ENCODE results near the gene ALG5. TPM values are rescaled to one million over a fixed set of nuclear protein-coding genes. Genes with fewer than 3 reads are reported as not detected.

Gene ALG5
- total RNA-seq, 1 experiment from 2014 or later, result 16.9 TPM

DNA sequence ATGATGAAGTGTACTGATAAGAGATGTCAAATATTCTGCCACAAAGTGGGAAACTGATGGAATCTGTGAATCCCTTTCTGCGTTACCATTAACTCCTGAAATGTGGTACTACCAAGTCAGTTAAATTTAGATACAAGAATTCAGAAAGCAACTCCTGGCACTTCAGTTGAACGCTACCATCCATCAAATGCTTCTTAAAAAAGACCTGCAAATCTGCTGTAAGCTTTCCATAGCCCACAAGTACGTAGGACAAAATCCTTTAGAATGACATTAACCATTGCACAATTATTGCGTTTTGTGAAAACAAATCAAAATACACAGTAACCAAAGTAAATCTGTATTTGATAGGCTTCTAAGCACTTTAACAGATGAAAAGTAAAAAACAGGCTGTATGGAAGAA is 84.5 kb downstream of the ALG5 start:
- Histone ChIP-seq H3K36me3 (replicated peaks; ENCODE audit: control insufficient read depth, insufficient read depth, low read length) (no peaks in the 10 kb centered on the region), H3K4me3 (ENCODE audit: insufficient read depth, low read depth, low read length) (no peak overlapping the region), H3K27me3 (ENCODE audit: control insufficient read depth, insufficient read depth, low read length) (peaks cover 13% of the 10 kb centered on the region)
- no peak for DNase-seq

DNA sequence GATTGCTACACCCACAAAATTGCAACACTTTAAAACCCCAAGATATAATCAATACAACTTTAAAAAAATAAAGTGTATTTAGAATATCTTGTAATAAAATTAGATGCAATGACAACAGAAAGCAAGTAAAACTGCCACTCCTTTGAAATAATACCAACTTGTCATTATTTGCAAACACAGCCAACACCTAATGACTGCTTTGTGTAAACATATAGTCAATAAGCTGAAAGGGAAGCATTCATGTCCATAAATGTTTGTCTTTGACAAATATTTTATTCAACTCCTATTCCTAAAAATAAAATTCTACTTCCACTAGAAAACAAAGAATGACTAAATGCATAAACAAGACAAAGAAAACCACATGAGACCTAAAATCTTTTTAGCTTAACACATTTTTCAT is 85.7 kb downstream of the ALG5 start:
- no peak for DNase-seq
- peaks cover 4% of the 10 kb centered on the region for H3K27me3 ChIP-seq (ENCODE audit: control insufficient read depth, insufficient read depth, low read length)
- H3K36me3 ChIP-seq (replicated peaks; ENCODE audit: control insufficient read depth, insufficient read depth, low read length), result no peaks in the 10 kb centered on the region
- no peak overlapping the region for H3K4me3 ChIP-seq (ENCODE audit: insufficient read depth, low read depth, low read length)

DNA sequence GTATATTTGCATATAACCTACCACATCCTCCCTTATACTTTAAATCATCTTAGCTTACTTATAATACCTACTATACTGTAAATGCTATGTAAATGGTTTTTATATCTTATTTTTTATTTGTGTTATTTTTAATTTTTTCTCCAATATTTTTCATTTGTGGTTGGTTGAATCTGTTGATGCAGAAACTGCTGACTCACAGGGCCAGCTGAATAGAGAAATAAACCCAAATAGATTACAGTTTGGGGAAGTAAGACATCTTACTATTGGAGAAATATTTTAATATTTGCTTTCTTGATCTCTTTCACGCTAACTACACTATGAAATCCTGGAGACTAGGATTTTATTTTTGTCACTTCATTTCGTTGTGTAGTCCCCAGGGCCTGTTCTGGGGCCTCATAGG is 86.2 kb downstream of the ALG5 start:
- Histone ChIP-seq H3K27me3 (ENCODE audit: control insufficient read depth, insufficient read depth, low read length) (no peaks in the 10 kb centered on the region; the same call in 1 of the 2 replicates), H3K36me3 (replicated peaks; ENCODE audit: control insufficient read depth, insufficient read depth, low read length) (no peaks in the 10 kb centered on the region)
- DNase-seq, result no peak

DNA sequence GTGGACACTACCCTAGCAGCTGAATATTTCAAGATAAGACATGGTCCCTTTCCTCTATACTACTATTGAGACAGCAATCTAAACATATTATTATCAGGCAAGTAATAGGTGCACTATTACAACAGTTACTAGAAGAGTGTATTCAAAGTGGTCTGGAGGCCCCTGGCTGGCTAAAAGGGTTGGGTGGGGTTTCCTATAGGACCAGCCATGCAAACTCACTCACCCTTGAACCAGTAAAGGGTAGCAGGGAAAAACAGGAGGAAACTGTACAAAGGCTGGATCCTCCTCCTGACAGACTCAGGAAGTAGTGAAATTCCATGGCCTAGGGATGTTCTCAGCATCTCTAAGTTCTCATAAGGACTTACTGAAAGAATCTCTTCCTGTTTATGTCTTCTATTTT is 86.8 kb downstream of the ALG5 start:
- no peaks in the 10 kb centered on the region for H3K36me3 ChIP-seq (replicated peaks; ENCODE audit: control insufficient read depth, insufficient read depth, low read length)
- DNase-seq, result no peak
- H3K4me3 ChIP-seq (ENCODE audit: insufficient read depth, low read depth, low read length), result no peak overlapping the region
- no peaks in the 10 kb centered on the region; the same call in 1 of the 2 replicates for H3K27me3 ChIP-seq (ENCODE audit: control insufficient read depth, insufficient read depth, low read length)

More for the DNA sequence above, 86.2 kb downstream of the ALG5 start:
- H3K4me3 ChIP-seq (ENCODE audit: insufficient read depth, low read depth, low read length), result no peak overlapping the region

DNA sequence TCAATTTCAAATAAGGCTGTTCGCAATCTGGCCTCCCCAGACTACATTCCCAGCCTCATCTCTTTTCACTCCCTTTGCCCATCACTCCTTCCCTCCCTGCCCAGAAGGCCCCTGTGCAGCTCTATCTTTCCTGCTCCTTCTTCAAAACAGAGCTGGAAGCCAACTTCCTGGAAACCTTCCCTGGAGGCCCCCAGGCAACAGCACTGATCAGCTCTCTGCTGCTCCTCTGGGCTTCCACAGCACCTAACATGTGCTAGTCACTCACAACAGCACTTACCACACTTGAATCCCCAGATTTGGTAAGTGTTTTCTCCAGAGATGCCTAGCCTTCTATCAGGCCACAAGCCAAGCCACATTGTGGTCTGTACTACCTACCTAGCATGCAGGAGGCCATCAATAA is 88.6 kb downstream of the ALG5 start:
- DNase-seq, result no peak
- Histone ChIP-seq H3K36me3 (replicated peaks; ENCODE audit: control insufficient read depth, insufficient read depth, low read length) (no peaks in the 10 kb centered on the region), H3K4me3 (ENCODE audit: insufficient read depth, low read depth, low read length) (no peak overlapping the region), H3K27me3 (ENCODE audit: control insufficient read depth, insufficient read depth, low read length) (no peaks in the 10 kb centered on the region)

DNA sequence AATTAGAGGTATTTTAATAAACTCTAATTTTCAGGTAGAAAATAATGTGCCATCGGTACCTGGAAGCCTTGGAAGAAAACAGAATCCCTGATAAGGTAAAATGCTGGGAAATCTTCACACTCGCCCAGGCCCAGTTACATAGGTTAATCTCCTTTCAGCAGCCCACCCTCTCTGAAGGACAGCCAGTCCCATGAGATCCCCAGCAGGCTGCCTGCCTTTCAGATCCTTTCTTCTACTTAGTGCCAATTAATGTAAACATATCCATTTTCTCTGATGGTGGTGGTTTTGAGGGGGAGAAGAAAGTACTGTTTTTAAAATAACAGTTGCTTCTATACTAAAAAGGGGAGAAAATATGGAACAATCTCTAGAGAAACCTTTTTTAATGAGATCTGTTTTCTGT is 91.3 kb downstream of the ALG5 start:
- Histone ChIP-seq H3K27me3 (ENCODE audit: control insufficient read depth, insufficient read depth, low read length) (no peaks in the 10 kb centered on the region), H3K36me3 (replicated peaks; ENCODE audit: control insufficient read depth, insufficient read depth, low read length) (no peaks in the 10 kb centered on the region), H3K4me3 (ENCODE audit: insufficient read depth, low read depth, low read length) (no peak overlapping the region)

DNA sequence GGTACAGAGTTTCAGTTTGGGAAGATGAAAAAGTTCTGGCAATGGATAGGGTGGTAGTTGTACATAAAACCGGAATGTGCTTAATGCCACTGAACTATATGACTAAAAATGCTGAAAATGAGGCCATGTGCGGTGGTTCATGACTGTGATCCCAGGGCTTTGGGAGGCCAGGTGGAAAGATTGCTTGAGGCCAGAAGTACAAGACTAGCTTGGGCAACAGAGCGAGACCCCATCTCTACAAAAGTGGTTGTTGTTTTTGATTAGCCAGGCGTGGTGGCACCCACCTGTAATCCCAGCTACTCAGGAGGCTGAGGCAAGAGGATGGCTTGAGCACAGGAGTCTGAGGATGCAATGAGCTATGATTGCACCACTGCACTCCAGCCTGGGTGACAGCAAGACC is 91.9 kb downstream of the ALG5 start:
- DNase-seq, result no peak
- Histone ChIP-seq H3K4me3 (ENCODE audit: insufficient read depth, low read depth, low read length) (no peak overlapping the region), H3K27me3 (ENCODE audit: control insufficient read depth, insufficient read depth, low read length) (no peaks in the 10 kb centered on the region), H3K36me3 (replicated peaks; ENCODE audit: control insufficient read depth, insufficient read depth, low read length) (no peaks in the 10 kb centered on the region)

More for the DNA sequence above, 91.3 kb downstream of the ALG5 start:
- no peak for DNase-seq

DNA sequence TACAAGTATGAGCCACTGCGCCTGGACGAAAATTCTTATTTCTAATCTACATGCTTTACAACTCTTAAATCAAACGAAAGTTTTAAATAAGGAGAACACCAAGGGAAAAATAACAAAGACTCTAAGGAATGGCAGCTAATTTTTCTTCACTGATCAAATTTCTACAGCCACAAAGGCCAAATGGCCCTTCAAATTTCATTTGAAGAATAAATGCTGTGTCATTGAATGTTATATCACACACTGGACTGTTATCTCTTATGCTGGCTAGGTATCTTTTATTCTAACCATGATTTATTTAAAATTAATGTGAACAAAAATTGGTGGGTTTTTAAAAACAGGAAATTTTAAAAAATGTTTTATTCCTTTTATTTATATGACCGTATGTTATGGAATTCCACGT is 93.2 kb downstream of the ALG5 start:
- Histone ChIP-seq H3K4me3 (ENCODE audit: insufficient read depth, low read depth, low read length) (no peak overlapping the region), H3K36me3 (replicated peaks; ENCODE audit: control insufficient read depth, insufficient read depth, low read length) (no peaks in the 10 kb centered on the region), H3K27me3 (ENCODE audit: control insufficient read depth, insufficient read depth, low read length) (no peaks in the 10 kb centered on the region)
- DNase-seq, result no peak

DNA sequence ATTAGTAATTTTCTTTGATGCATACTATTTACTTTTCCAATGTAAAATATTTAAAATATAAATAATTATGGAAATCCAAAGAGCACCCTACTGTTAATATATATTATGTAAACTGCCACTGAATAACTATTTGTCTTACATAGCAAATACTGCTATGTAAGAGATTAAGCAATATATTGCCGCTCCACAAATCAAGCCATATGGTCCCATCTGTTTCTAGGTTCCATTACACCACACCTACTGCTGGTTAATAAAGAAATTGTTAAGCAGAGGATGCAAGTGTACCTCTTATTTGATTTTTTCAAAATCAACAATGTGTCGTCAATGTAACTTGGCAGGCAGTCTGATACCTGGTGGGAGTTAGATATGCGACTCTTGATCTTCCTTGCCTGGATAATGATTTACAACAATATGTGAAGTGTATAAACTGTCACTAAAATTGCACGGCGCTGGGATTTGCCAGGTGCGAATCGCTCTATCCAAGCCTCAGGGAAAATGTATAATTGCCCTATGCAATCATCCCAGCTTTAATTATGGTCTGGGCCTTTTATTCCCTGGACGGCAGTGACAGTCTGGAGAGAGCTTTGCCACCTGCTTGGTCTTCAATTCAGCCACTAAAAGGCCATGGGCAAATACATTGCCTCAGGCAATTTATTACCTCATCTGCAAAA is 95.1 kb downstream of the ALG5 start:
- no peaks in the 10 kb centered on the region for H3K36me3 ChIP-seq (replicated peaks; ENCODE audit: control insufficient read depth, insufficient read depth, low read length)
- H3K4me3 ChIP-seq (ENCODE audit: insufficient read depth, low read depth, low read length), result no peak overlapping the region
- H3K27me3 ChIP-seq (ENCODE audit: control insufficient read depth, insufficient read depth, low read length), result no peaks in the 10 kb centered on the region
- DNase-seq, result no peak

Other genes with a start within 250 kb of the ALG5 start
- gene RFXAP, start 180.1 kb downstream of the ALG5 start, total RNA-seq (2014; rRNA removed; shearing (Covaris generic)), result 1.5 and 3.7 TPM in 2 replicates
- gene SMAD9, start 79.1 kb downstream of the ALG5 start, total RNA-seq (2014; rRNA removed; shearing (Covaris generic)), result 0.59 and 0.81 TPM in 2 replicates
- 82.2 and 91.9 TPM in 2 replicates for gene EXOSC8, start 1.4 kb upstream of the ALG5 start, total RNA-seq (2014; rRNA removed; shearing (Covaris generic))
- gene SUPT20H, start 60.3 kb upstream of the ALG5 start, total RNA-seq (2014; rRNA removed; shearing (Covaris generic)), result 65.1 and 75.7 TPM in 2 replicates
- not detected in 2 replicates for gene CSNK1A1L, start 106.3 kb upstream of the ALG5 start, total RNA-seq (2014; rRNA removed; shearing (Covaris generic))